ENCODE data around the gene CCDC51. TPM values are rescaled to one million over a fixed set of nuclear protein-coding genes. Genes with fewer than 3 reads are reported as not detected.
A peak's percentile ranks its signal among the peaks of the same experiment; 100 is the strongest.

CCDC51 gene
- total RNA-seq, 1 donor, result 17.4 TPM

DNA sequence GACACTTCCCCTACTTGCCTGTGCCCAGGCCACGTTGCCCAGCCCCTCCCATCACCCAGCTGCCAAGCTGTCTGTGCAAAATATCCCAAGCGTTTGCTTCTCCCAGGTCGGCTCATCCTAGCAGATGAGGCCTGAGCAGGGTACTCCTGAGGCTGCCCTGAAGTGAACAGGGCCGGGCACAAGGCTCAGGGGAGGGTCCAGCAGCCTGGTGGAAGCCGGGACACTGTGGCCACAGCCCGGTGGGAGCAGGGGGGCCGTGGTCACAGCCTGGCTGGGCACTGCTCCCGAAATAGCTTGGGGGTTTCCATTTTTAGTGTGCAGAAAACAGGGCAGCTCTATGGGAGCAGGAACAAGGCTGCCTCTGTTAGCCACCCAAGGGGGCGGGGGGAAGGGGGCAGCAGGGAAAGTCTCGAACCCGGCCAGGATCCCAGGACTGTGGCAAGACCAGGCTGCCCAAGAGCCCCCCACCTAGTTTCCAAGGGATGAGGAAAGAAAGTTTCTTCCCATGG is 13.5 kb downstream of the CCDC51 start:
- H3K4me1 ChIP-seq (ENCODE audit: insufficient read depth, low read length), result peaks cover 13% of the 10 kb centered on the region
- no peak overlapping the region for H3K4me2 ChIP-seq (ENCODE audit: insufficient read depth, low read length)
- TF ChIP-seq, protein P1, sequence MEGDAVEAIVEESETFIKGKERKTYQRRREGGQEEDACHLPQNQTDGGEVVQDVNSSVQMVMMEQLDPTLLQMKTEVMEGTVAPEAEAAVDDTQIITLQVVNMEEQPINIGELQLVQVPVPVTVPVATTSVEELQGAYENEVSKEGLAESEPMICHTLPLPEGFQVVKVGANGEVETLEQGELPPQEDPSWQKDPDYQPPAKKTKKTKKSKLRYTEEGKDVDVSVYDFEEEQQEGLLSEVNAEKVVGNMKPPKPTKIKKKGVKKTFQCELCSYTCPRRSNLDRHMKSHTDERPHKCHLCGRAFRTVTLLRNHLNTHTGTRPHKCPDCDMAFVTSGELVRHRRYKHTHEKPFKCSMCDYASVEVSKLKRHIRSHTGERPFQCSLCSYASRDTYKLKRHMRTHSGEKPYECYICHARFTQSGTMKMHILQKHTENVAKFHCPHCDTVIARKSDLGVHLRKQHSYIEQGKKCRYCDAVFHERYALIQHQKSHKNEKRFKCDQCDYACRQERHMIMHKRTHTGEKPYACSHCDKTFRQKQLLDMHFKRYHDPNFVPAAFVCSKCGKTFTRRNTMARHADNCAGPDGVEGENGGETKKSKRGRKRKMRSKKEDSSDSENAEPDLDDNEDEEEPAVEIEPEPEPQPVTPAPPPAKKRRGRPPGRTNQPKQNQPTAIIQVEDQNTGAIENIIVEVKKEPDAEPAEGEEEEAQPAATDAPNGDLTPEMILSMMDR (IDR thresholded peaks at IDR 0.05; ENCODE audit: extremely low read depth, low read depth, low read length), result no peak
- H2AFZ ChIP-seq (ENCODE audit: low read length), result no peak overlapping the region
- H3K27ac ChIP-seq (ENCODE audit: low read depth, low read length), result no peak overlapping the region
- H3K4me3 ChIP-seq (ENCODE audit: insufficient read depth, low read length), result no peak overlapping the region
- no peaks in the 10 kb centered on the region for H3K9me3 ChIP-seq (ENCODE audit: low read depth, low read length)
- DNase-seq (ENCODE audit: insufficient read length, low spot score, missing footprints), result peak; percentile 80
- no peaks in the 10 kb centered on the region for H3K79me2 ChIP-seq (ENCODE audit: insufficient read depth, low read length)
- no peaks in the 10 kb centered on the region for H3K36me3 ChIP-seq (ENCODE audit: insufficient read depth, low read length)
- H4K20me1 ChIP-seq (ENCODE audit: insufficient read depth, low read length), result peaks cover 16% of the 10 kb centered on the region
- H3K27me3 ChIP-seq (ENCODE audit: insufficient read depth, low read length), result peaks cover 12% of the 10 kb centered on the region

DNA sequence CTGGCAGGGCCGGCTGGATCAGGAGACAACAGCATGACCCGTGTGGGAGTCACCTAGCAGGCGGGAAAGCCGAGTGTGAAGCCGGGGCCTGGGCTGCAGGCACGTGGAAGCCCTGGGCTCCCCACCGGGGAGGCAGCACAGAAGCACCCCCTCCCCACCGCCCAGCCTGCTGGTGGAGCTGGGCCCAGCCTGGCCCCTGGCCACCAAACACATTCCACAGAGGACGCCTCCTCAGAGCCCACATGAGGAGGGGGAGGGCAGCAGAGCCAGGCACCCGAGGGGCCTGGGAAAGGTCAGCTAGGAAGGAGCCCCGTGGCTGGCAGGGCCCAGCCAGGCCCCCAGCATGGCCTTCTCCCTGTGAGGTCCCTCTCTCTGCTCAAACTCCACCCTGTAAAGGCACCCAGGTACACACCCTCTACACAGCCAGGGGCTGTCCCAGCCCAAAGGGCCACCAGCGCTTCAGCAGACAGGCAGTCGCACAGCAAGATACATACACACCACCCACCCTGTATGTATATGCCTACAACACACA is 14.6 kb downstream of the CCDC51 start:
- no peak overlapping the region for H2AFZ ChIP-seq (ENCODE audit: low read length)
- H3K79me2 ChIP-seq (ENCODE audit: insufficient read depth, low read length), result no peaks in the 10 kb centered on the region
- TF ChIP-seq, protein P1 (IDR thresholded peaks at IDR 0.05; ENCODE audit: extremely low read depth, low read depth, low read length), result no peak
- no peaks in the 10 kb centered on the region for H3K9me3 ChIP-seq (ENCODE audit: low read depth, low read length)
- no peak overlapping the region for H3K4me3 ChIP-seq (ENCODE audit: insufficient read depth, low read length)
- no peak overlapping the region for H3K4me2 ChIP-seq (ENCODE audit: insufficient read depth, low read length)
- H3K36me3 ChIP-seq (ENCODE audit: insufficient read depth, low read length), result no peaks in the 10 kb centered on the region
- H3K27ac ChIP-seq (ENCODE audit: low read depth, low read length), result no peak overlapping the region
- H3K4me1 ChIP-seq (ENCODE audit: insufficient read depth, low read length), result peaks cover 13% of the 10 kb centered on the region
- peak; percentile 80 for DNase-seq (ENCODE audit: insufficient read length, low spot score, missing footprints)
- peaks cover 12% of the 10 kb centered on the region for H3K27me3 ChIP-seq (ENCODE audit: insufficient read depth, low read length)
- peaks cover 16% of the 10 kb centered on the region for H4K20me1 ChIP-seq (ENCODE audit: insufficient read depth, low read length)

DNA sequence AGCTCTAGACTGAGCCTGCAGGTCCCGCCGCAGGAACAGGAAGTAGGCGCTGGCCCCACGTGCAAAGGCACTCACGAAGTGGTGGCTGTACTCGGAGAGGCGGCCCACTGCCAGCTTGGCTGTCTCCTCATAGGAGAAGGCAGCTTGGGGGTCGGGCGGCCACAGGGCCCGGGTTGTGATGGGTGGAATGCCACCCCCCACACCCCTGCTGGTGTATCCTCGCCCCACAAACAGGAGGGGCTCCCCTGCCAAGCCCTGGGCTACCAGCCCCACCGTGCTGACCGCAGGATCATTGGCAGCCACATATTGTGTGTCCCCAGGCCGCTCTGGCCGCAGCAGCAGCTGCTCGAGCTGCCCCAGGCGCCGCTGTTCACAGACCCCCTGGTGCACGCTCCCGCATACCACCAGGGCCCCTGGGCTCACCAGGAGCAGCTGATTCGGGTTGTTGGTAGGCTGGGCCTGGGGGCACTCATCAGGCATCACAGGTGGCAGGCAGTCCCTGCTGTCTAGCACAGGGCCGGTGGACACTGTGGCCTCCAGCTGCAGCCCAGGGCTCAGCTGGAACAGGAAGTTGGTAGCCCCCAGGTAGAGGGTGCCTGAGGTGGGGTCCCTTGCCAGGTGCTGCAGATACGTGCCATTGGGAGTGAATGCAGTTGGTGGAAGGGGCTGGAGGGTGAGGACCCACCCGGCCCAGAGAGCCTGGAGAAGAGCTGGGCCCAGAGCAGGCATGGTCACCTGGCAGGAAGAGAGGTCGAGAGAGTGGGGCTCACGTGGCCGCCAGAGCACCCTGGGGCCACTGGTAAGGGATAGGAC is 15.8 kb downstream of the CCDC51 start:
- H3K27me3 ChIP-seq (ENCODE audit: insufficient read depth, low read length), result peaks cover 12% of the 10 kb centered on the region
- TF ChIP-seq, protein P1 (IDR thresholded peaks at IDR 0.05; ENCODE audit: extremely low read depth, low read depth, low read length), result no peak
- no peaks in the 10 kb centered on the region for H3K79me2 ChIP-seq (ENCODE audit: insufficient read depth, low read length)
- H2AFZ ChIP-seq (ENCODE audit: low read length), result no peak overlapping the region
- no peak overlapping the region for H3K4me2 ChIP-seq (ENCODE audit: insufficient read depth, low read length)
- no peak overlapping the region for H3K4me3 ChIP-seq (ENCODE audit: insufficient read depth, low read length)
- no peak overlapping the region for H3K27ac ChIP-seq (ENCODE audit: low read depth, low read length)
- no peaks in the 10 kb centered on the region for H3K36me3 ChIP-seq (ENCODE audit: insufficient read depth, low read length)
- peak; percentile 81 for DNase-seq (ENCODE audit: insufficient read length, low spot score, missing footprints)
- no peaks in the 10 kb centered on the region for H3K9me3 ChIP-seq (ENCODE audit: low read depth, low read length)
- peaks cover 6% of the 10 kb centered on the region for H3K4me1 ChIP-seq (ENCODE audit: insufficient read depth, low read length)
- H4K20me1 ChIP-seq (ENCODE audit: insufficient read depth, low read length), result peaks cover 16% of the 10 kb centered on the region

DNA sequence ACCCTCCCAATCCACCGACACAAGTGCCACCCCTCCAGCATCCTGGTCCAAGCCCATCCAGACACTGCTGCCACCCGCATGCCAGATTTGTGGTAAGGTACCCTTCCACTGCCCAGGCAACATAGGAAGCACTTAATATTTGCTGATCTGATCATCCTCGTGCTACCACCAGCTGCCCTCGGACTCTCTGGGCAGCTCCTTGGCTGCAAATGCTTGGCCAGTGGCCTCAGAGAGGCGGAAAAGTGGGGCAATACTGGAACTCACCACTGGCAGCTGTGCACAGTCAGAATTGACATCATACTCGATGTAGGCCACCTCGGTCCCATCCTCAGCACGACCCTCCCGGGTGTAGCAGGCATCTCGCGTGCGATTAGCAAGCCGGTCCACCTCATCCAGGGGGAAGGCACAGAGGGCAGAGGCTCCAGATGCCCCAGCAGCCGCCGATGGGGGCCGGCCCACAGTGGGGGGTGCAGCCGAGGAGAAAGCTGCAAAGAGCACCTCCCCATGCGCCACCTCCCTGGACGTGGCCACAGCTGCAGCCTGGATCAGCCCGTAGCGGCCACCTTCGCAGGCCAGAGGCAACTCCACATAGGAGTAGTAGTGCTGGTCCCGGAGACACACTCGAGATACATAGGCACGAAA is 16.6 kb downstream of the CCDC51 start:
- H3K9me3 ChIP-seq (ENCODE audit: low read depth, low read length), result no peaks in the 10 kb centered on the region
- H3K4me2 ChIP-seq (ENCODE audit: insufficient read depth, low read length), result no peak overlapping the region
- no peaks in the 10 kb centered on the region for H3K79me2 ChIP-seq (ENCODE audit: insufficient read depth, low read length)
- H2AFZ ChIP-seq (ENCODE audit: low read length), result no peak overlapping the region
- DNase-seq (ENCODE audit: insufficient read length, low spot score, missing footprints), result peak; percentile 85
- TF ChIP-seq, protein P1 (IDR thresholded peaks at IDR 0.05; ENCODE audit: extremely low read depth, low read depth, low read length), result no peak
- peaks cover 6% of the 10 kb centered on the region for H3K4me1 ChIP-seq (ENCODE audit: insufficient read depth, low read length)
- H4K20me1 ChIP-seq (ENCODE audit: insufficient read depth, low read length), result peaks cover 15% of the 10 kb centered on the region
- no peak overlapping the region for H3K4me3 ChIP-seq (ENCODE audit: insufficient read depth, low read length)
- no peaks in the 10 kb centered on the region for H3K36me3 ChIP-seq (ENCODE audit: insufficient read depth, low read length)
- H3K27me3 ChIP-seq (ENCODE audit: insufficient read depth, low read length), result peaks cover 10% of the 10 kb centered on the region
- no peak overlapping the region for H3K27ac ChIP-seq (ENCODE audit: low read depth, low read length)
